Measurements from ENCODE around the gene TESK2.

The TESK2 gene

GRCh38 chr1:45503462-45504360, 12.7 kb upstream of the TESK2 start:
- TF ChIP-seq CTCF (IDR thresholded peaks at IDR 0.05; ENCODE audit: borderline replicate concordance, control extremely low read depth, extremely low read depth, insufficient read depth, missing control alignments): no peak
- no peak for DNase-seq (ENCODE audit: low spot score)
- in situ Hi-C loops (cut with MboI; ENCODE audit: low sequenced_read_pairs, unreplicated experiment): loop anchor here (10.0 kb wide), 1 partner anchor 61 kb away; no protein-coding TSS in a partner anchor

GRCh38 chr1:45501505-45501859, 10.5 kb upstream of the TESK2 start:
- no peak for TF ChIP-seq CTCF (IDR thresholded peaks at IDR 0.05; ENCODE audit: borderline replicate concordance, control extremely low read depth, extremely low read depth, insufficient read depth, missing control alignments)
- no peak for DNase-seq (ENCODE audit: low spot score)
- in situ Hi-C loops (cut with MboI; ENCODE audit: low sequenced_read_pairs, unreplicated experiment): loop anchor here (10.0 kb wide), 1 partner anchor 63 kb away; no protein-coding TSS in a partner anchor

DNA sequence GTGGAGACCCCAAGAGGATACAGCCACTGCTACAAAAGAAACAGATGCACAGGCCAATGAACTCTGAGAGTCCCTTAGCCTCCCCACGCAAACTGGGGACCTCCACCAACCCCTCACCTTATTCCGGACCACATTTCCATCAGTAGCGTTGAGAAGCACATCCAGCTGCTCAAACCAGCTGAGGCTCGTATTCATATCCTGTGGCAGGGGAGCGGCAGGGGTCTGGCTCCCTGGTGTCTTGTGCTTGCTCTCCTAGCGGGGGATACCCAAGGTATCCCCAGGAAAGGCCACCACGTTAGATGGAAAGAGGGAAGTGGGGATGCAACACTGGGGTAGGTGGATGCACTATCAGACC, 8.4 kb upstream of the TESK2 start:
- in situ Hi-C loops (cut with MboI; ENCODE audit: low sequenced_read_pairs, unreplicated experiment): loop anchor here (10.0 kb wide), 1 partner anchor 485 kb away; the partner anchor contains the start of genes HECTD3 and UROD
- no peak for TF ChIP-seq CTCF (IDR thresholded peaks at IDR 0.05; ENCODE audit: borderline replicate concordance, control extremely low read depth, extremely low read depth, insufficient read depth, missing control alignments)
- DNase-seq (ENCODE audit: low spot score): peak; percentile 37

- in situ Hi-C loops (cut with MboI; ENCODE audit: low sequenced_read_pairs, unreplicated experiment): loop anchor here (10.0 kb wide), 1 partner anchor 483 kb away; the partner anchor contains the start of genes HECTD3 and UROD
- no peak for DNase-seq (ENCODE audit: low spot score)
- TF ChIP-seq CTCF (IDR thresholded peaks at IDR 0.05; ENCODE audit: borderline replicate concordance, control extremely low read depth, extremely low read depth, insufficient read depth, missing control alignments): no peak
Measured at GRCh38 chr1:45498279-45498678, 7.3 kb upstream of the TESK2 start.

GRCh38 chr1:45493116-45493697, 2.2 kb upstream of the TESK2 start:
- in situ Hi-C loops (cut with MboI; ENCODE audit: low sequenced_read_pairs, unreplicated experiment): loop anchor here (5.0 to 10.0 kb wide), 2 partner anchors 136 to 478 kb away; partner anchors contain the start of genes HECTD3 and UROD
- TF ChIP-seq CTCF (IDR thresholded peaks at IDR 0.05; ENCODE audit: borderline replicate concordance, control extremely low read depth, extremely low read depth, insufficient read depth, missing control alignments): peak; percentile 34
- DNase-seq (ENCODE audit: low spot score): peak; percentile 61

DNA sequence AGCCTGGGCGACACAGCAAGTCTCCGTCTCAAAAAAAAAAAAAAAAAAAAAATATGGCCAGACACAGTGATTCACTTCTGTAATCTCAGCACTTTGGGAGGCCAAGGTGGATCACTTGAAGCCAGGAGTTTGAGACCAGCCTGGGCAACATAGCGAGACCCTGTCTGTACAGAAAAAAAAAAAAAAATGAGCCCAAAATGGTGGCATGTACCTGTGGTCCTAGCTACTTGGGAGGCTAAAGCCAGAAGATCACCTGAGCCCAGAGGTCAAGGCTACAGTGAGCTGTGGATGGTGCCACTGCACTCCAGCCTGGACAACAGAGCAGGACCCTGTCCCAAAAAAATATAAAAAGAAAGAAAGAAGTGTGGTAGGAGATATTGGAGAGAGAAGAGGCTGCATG, 1.7 kb upstream of the TESK2 start:
- in situ Hi-C loops (cut with MboI; ENCODE audit: low sequenced_read_pairs, unreplicated experiment): loop anchor here (5.0 to 10.0 kb wide), 2 partner anchors 135 to 478 kb away; partner anchors contain the start of genes HECTD3 and UROD
- DNase-seq (ENCODE audit: low spot score): no peak
- TF ChIP-seq CTCF (IDR thresholded peaks at IDR 0.05; ENCODE audit: borderline replicate concordance, control extremely low read depth, extremely low read depth, insufficient read depth, missing control alignments): no peak
